HEK293 (cell line): Measurements from ENCODE around the gene PLEKHA7.

Experiments used
- CTCF ChIA-PET: fragments of 350-600 bp; formaldehyde crosslinking; extraction: SDS; loops from one replicate; lab custom pipeline; 2021; ENCODE audit warnings: antibody characterized with exemption; lab: Yijun Ruan, JAX
- POLR2A ChIA-PET: fragments of 300-600 bp; formaldehyde crosslinking; extraction: SDS; loops from one replicate; lab custom pipeline; 2020; ENCODE audit warnings: antibody characterized with exemption, inconsistent platforms; lab: Yijun Ruan, JAX
- H3K27ac ChIP-seq: fragments of 200-500 bp; sonication (Bioruptor generic); 2 replicates; pipeline ENCODE4 v1.5.1; 2014; ENCODE audit warnings: low read depth, low read length, control low read depth, inconsistent platforms; ENCODE audit errors: extremely low read depth
- H3K36me3 ChIP-seq, 2 experiments: fragments of 200-500 bp in 1 of 2; sonication (Bioruptor generic) in 1 of 2; 1 replicate in 1 of 2; 2 replicates in 1 of 2; pipeline ENCODE4 v1.5.1; 2014 to 2017; ENCODE audit warnings: inconsistent platforms in 2 of 2, low read length in 2 of 2; ENCODE audit not compliant: control insufficient read depth in 2 of 2, insufficient read depth in 1 of 2
- H3K4me1 ChIP-seq: fragments of 200-500 bp; sonication (Bioruptor generic); 2 replicates; pipeline ENCODE4 v1.5.1; 2014; ENCODE audit warnings: mild to moderate bottlenecking, low read length, inconsistent platforms; ENCODE audit not compliant: control insufficient read depth, insufficient read depth
- H3K4me3 ChIP-seq: 2 replicates; pipeline ENCODE4 v1.5.1; 2011; ENCODE audit warnings: low read depth, mild to moderate bottlenecking, control low read depth, low read length, moderate library complexity
- H3K9me3 ChIP-seq: fragments of 200-500 bp; sonication (Bioruptor generic); 2 replicates; pipeline ENCODE4 v1.5.1; 2014; ENCODE audit warnings: low read depth, low read length, inconsistent platforms; ENCODE audit not compliant: control insufficient read depth, insufficient read depth
- FEZF1 ChIP-seq: fragments of 450-650 bp; formaldehyde crosslinking; IDR thresholded peaks from 2 replicates; pipeline ENCODE4 v1.5.1; 2016; ENCODE audit warnings: missing biosample characterization, missing genetic modification characterization
- HIC1 ChIP-seq: fragments of 450-650 bp; formaldehyde crosslinking; IDR thresholded peaks from 2 replicates; pipeline ENCODE4 v1.5.1; 2016; ENCODE audit warnings: missing biosample characterization, missing genetic modification characterization
- HOXD13 ChIP-seq: sonication (generic); formaldehyde crosslinking; IDR thresholded peaks from 2 replicates; pipeline ENCODE4 v1.8.0; 2022; ENCODE audit warnings: missing genetic modification reagents, borderline replicate concordance
- KLF8 ChIP-seq: fragments of 450-650 bp; formaldehyde crosslinking; IDR thresholded peaks from 2 replicates; pipeline ENCODE4 v1.5.1; 2016; ENCODE audit warnings: missing biosample characterization, missing genetic modification characterization
- SCRT2 ChIP-seq: fragments of 450-650 bp; formaldehyde crosslinking; IDR thresholded peaks from 2 replicates; pipeline ENCODE4 v1.5.1; 2016; ENCODE audit warnings: missing biosample characterization, missing genetic modification characterization
- TRIM28 ChIP-seq: IDR thresholded peaks from 2 replicates; pipeline ENCODE4 v1.6.1; 2011; ENCODE audit warnings: low read length, control low read depth, borderline replicate concordance
- TSHZ1 ChIP-seq: fragments of 450-650 bp; formaldehyde crosslinking; IDR thresholded peaks from 2 replicates; pipeline ENCODE4 v1.5.1; 2016; ENCODE audit warnings: missing biosample characterization, missing genetic modification characterization, borderline replicate concordance
- ZBTB8A ChIP-seq: fragments of 450-650 bp; formaldehyde crosslinking; IDR thresholded peaks from 2 replicates; pipeline ENCODE4 v1.5.1; 2016; ENCODE audit warnings: missing biosample characterization, missing genetic modification characterization
- ZFP37 ChIP-seq: fragments of 450-650 bp; formaldehyde crosslinking; IDR thresholded peaks from 2 replicates; pipeline ENCODE4 v1.5.1; 2016; ENCODE audit warnings: missing biosample characterization, missing genetic modification characterization
- ZFP41 ChIP-seq: fragments of 450-650 bp; formaldehyde crosslinking; IDR thresholded peaks from 2 replicates; pipeline ENCODE4 v1.5.1; 2016; ENCODE audit warnings: missing biosample characterization, missing genetic modification characterization, borderline replicate concordance
- ZNF10 ChIP-seq: fragments of 450-650 bp; formaldehyde crosslinking; IDR thresholded peaks from 2 replicates; pipeline ENCODE4 v1.5.1; 2017; ENCODE audit warnings: missing biosample characterization, missing genetic modification characterization
- ZNF112 ChIP-seq: fragments of 450-650 bp; formaldehyde crosslinking; IDR thresholded peaks from 2 replicates; pipeline ENCODE4 v1.5.0; 2017; ENCODE audit warnings: missing biosample characterization, missing genetic modification characterization
- ZNF121 ChIP-seq: fragments of 450-650 bp; formaldehyde crosslinking; IDR thresholded peaks from 2 replicates; pipeline ENCODE4 v1.5.1; 2016; ENCODE audit warnings: missing biosample characterization, missing genetic modification characterization
- ZNF140 ChIP-seq: fragments of 450-650 bp; formaldehyde crosslinking; IDR thresholded peaks from 2 replicates; pipeline ENCODE4 v1.5.1; 2016; ENCODE audit warnings: missing biosample characterization, missing genetic modification characterization
- ZNF157 ChIP-seq: fragments of 450-650 bp; formaldehyde crosslinking; IDR thresholded peaks from 2 replicates; pipeline ENCODE4 v1.5.1; 2016; ENCODE audit warnings: missing biosample characterization, missing genetic modification characterization
- ZNF175 ChIP-seq: fragments of 450-650 bp; formaldehyde crosslinking; IDR thresholded peaks from 2 replicates; pipeline ENCODE4 v1.5.1; 2016; ENCODE audit warnings: missing biosample characterization, missing genetic modification characterization
- ZNF24 ChIP-seq: fragments of 450-650 bp; formaldehyde crosslinking; IDR thresholded peaks from 2 replicates; pipeline ENCODE4 v1.5.1; 2016; ENCODE audit warnings: missing biosample characterization, missing genetic modification characterization
- ZNF362 ChIP-seq: fragments of 450-650 bp; formaldehyde crosslinking; IDR thresholded peaks from 2 replicates; pipeline ENCODE4 v1.5.1; 2016; ENCODE audit warnings: missing biosample characterization, missing genetic modification characterization
- ZNF416 ChIP-seq: fragments of 450-650 bp; formaldehyde crosslinking; IDR thresholded peaks from 2 replicates; pipeline ENCODE4 v1.5.1; 2016; ENCODE audit warnings: missing biosample characterization, missing genetic modification characterization
- ZNF423 ChIP-seq: fragments of 450-650 bp; formaldehyde crosslinking; IDR thresholded peaks from 2 replicates; pipeline ENCODE4 v1.5.1; 2016; ENCODE audit warnings: missing biosample characterization, missing genetic modification characterization
- ZNF426 ChIP-seq: fragments of 450-650 bp; formaldehyde crosslinking; IDR thresholded peaks from 2 replicates; pipeline ENCODE4 v1.5.1; 2017; ENCODE audit warnings: missing biosample characterization, missing genetic modification characterization, mild to moderate bottlenecking, inconsistent platforms, moderate library complexity
- ZNF501 ChIP-seq: fragments of 450-650 bp; formaldehyde crosslinking; IDR thresholded peaks from 2 replicates; pipeline ENCODE4 v1.5.1; 2016; ENCODE audit warnings: missing biosample characterization, missing genetic modification characterization
- ZNF610 ChIP-seq: fragments of 450-650 bp; formaldehyde crosslinking; IDR thresholded peaks from 2 replicates; pipeline ENCODE4 v1.5.1; 2016; ENCODE audit warnings: missing biosample characterization, missing genetic modification characterization, borderline replicate concordance
- ZNF654 ChIP-seq: fragments of 450-650 bp; formaldehyde crosslinking; IDR thresholded peaks from 2 replicates; pipeline ENCODE4 v1.5.1; 2016; ENCODE audit warnings: low read depth, missing biosample characterization, missing genetic modification characterization
- ZNF664 ChIP-seq: fragments of 450-650 bp; formaldehyde crosslinking; IDR thresholded peaks from 2 replicates; pipeline ENCODE4 v1.5.1; 2016; ENCODE audit warnings: missing biosample characterization, missing genetic modification characterization
- ZNF677 ChIP-seq: fragments of 450-650 bp; IDR thresholded peaks from 2 replicates; pipeline ENCODE4 v1.5.0; 2018; ENCODE audit warnings: missing biosample characterization, mild to moderate bottlenecking, missing genetic modification characterization, moderate library complexity
- ZNF776 ChIP-seq: fragments of 450-650 bp; formaldehyde crosslinking; IDR thresholded peaks from 2 replicates; pipeline ENCODE4 v1.5.0; 2017; ENCODE audit warnings: missing biosample characterization, missing genetic modification characterization, borderline replicate concordance
- ZNF830 ChIP-seq: fragments of 450-650 bp; IDR thresholded peaks from 2 replicates; pipeline ENCODE4 v1.5.0; 2018; ENCODE audit warnings: missing biosample characterization, missing genetic modification characterization, low read depth, mild to moderate bottlenecking, moderate library complexity
- ZSCAN18 ChIP-seq: fragments of 450-650 bp; formaldehyde crosslinking; IDR thresholded peaks from 2 replicates; pipeline ENCODE4 v1.5.1; 2016; ENCODE audit warnings: missing biosample characterization, missing genetic modification characterization

The PLEKHA7 gene

GRCh38 chr11:16860617-16861016, 153.6 kb downstream of the PLEKHA7 start:
- Histone ChIP-seq H3K4me3 (no peak overlapping the region), H3K4me1 (no peaks in the 10 kb centered on the region), H3K27ac (no peak overlapping the region), H3K36me3 (peaks cover 0 to 4% of the 10 kb centered on the region in 2 experiments; a peak in 1 of 3 replicates), H3K9me3 (no peaks in the 10 kb centered on the region)
- TF ChIP-seq ZNF423 (no peak), ZNF112 (tag by site-specific recombination) (no peak), ZNF140 (no peak), ZNF426 (tag by site-specific recombination) (no peak), ZNF10 (no peak), ZNF677 (tag by site-specific recombination) (no peak), KLF8 (tag by site-specific recombination) (no peak), TSHZ1 (no peak), TRIM28 (no peak), ZNF610 (tag by site-specific recombination) (no peak), ZNF24 (tag by site-specific recombination) (no peak), HIC1 (tag by site-specific recombination) (no peak)
- CTCF ChIA-PET, result interaction anchor here (1.4 kb wide), 1 partner anchor 40 kb away, joined by 5 read pairs; no protein-coding TSS in a partner anchor
- POLR2A ChIA-PET, result no interaction called here

GRCh38 chr11:16859651-16860050, 154.6 kb downstream of the PLEKHA7 start:
- Histone ChIP-seq H3K4me3 (no peak overlapping the region), H3K9me3 (no peaks in the 10 kb centered on the region), H3K27ac (no peak overlapping the region), H3K36me3 (peaks cover 0 to 13% of the 10 kb centered on the region in 2 experiments; a peak in 1 of 3 replicates), H3K4me1 (no peaks in the 10 kb centered on the region)
- ChIA-PET POLR2A (no interaction called here), CTCF (interaction anchor here (0.7 kb wide), 1 partner anchor 40 kb away, joined by 3 read pairs; no protein-coding TSS in a partner anchor)
- no peak for TF ChIP-seq ZNF664 (tag by site-specific recombination)
- no peak for TF ChIP-seq ZSCAN18 (tag by site-specific recombination)
- no peak for TF ChIP-seq FEZF1 (tag by site-specific recombination)
- TF ChIP-seq ZNF830, result no peak
- TF ChIP-seq ZNF175, result no peak
- no peak for TF ChIP-seq ZFP37 (tag by site-specific recombination)
- TF ChIP-seq ZNF416 (tag by site-specific recombination), result no peak
- TF ChIP-seq ZNF654 (tag by site-specific recombination), result no peak
- no peak for TF ChIP-seq ZNF362 (tag by site-specific recombination)
- no peak for TF ChIP-seq ZFP41
- TF ChIP-seq SCRT2 (tag by site-specific recombination), result no peak
- no peak for TF ChIP-seq ZNF776 (tag by site-specific recombination)
- TF ChIP-seq ZNF157 (tag by site-specific recombination), result no peak
- no peak for TF ChIP-seq HOXD13 (CRISPR knock-in tag)
- TF ChIP-seq ZNF501 (tag by site-specific recombination), result no peak
- TF ChIP-seq ZNF121 (tag by site-specific recombination), result no peak
- no peak for TF ChIP-seq ZBTB8A (tag by site-specific recombination)
